ENCODE data around the gene PAOX. TPM values are rescaled to one million over a fixed set of nuclear protein-coding genes. Genes with fewer than 3 reads are reported as not detected.

The PAOX gene
- total and polyA plus RNA-seq, 2 experiments from 2014 or later, result 4.1 to 8.7 TPM

DNA sequence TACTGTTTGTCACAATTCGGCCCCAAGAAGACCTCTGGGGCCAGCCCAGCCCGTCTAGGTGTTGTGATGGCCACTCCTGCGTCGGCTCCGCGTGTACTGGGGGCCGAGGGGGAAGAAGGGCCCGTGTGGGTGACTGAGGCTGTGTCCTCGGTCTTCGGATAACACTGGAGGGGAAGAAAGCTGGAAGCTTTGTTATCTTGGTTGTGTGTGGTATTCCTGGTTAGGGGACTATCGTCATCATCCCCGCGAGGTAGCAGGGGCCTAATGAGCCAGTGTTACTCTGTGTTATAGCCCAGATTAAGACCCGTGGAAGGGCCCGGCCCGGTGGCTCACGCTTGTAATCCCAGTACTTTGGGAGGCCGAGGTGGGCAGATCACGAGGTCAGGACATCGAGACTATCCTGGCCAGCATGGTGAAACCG lies 15.7 kb downstream of the PAOX start (continued):
- TF ChIP-seq, protein P1, sequence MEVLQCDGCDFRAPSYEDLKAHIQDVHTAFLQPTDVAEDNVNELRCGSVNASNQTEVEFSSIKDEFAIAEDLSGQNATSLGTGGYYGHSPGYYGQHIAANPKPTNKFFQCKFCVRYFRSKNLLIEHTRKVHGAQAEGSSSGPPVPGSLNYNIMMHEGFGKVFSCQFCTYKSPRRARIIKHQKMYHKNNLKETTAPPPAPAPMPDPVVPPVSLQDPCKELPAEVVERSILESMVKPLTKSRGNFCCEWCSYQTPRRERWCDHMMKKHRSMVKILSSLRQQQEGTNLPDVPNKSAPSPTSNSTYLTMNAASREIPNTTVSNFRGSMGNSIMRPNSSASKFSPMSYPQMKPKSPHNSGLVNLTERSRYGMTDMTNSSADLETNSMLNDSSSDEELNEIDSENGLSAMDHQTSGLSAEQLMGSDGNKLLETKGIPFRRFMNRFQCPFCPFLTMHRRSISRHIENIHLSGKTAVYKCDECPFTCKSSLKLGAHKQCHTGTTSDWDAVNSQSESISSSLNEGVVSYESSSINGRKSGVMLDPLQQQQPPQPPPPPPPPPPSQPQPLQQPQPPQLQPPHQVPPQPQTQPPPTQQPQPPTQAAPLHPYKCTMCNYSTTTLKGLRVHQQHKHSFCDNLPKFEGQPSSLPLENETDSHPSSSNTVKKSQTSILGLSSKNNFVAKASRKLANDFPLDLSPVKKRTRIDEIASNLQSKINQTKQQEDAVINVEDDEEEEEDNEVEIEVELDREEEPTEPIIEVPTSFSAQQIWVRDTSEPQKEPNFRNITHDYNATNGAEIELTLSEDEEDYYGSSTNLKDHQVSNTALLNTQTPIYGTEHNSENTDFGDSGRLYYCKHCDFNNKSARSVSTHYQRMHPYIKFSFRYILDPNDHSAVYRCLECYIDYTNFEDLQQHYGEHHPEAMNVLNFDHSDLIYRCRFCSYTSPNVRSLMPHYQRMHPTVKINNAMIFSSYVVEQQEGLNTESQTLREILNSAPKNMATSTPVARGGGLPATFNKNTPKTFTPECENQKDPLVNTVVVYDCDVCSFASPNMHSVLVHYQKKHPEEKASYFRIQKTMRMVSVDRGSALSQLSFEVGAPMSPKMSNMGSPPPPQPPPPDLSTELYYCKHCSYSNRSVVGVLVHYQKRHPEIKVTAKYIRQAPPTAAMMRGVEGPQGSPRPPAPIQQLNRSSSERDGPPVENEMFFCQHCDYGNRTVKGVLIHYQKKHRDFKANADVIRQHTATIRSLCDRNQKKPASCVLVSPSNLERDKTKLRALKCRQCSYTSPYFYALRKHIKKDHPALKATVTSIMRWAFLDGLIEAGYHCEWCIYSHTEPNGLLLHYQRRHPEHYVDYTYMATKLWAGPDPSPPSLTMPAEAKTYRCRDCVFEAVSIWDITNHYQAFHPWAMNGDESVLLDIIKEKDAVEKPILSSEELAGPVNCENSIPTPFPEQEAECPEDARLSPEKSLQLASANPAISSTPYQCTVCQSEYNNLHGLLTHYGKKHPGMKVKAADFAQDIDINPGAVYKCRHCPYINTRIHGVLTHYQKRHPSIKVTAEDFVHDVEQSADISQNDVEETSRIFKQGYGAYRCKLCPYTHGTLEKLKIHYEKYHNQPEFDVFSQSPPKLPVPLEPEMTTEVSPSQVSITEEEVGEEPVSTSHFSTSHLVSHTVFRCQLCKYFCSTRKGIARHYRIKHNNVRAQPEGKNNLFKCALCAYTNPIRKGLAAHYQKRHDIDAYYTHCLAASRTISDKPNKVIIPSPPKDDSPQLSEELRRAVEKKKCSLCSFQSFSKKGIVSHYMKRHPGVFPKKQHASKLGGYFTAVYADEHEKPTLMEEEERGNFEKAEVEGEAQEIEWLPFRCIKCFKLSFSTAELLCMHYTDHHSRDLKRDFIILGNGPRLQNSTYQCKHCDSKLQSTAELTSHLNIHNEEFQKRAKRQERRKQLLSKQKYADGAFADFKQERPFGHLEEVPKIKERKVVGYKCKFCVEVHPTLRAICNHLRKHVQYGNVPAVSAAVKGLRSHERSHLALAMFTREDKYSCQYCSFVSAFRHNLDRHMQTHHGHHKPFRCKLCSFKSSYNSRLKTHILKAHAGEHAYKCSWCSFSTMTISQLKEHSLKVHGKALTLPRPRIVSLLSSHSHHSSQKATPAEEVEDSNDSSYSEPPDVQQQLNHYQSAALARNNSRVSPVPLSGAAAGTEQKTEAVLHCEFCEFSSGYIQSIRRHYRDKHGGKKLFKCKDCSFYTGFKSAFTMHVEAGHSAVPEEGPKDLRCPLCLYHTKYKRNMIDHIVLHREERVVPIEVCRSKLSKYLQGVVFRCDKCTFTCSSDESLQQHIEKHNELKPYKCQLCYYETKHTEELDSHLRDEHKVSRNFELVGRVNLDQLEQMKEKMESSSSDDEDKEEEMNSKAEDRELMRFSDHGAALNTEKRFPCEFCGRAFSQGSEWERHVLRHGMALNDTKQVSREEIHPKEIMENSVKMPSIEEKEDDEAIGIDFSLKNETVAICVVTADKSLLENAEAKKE (CRISPR knock-in tag; IDR thresholded peaks at IDR 0.05), result no peak
- no peak for TF ChIP-seq ZNF331 (CRISPR knock-in tag; IDR thresholded peaks at IDR 0.05; ENCODE audit: low read depth)
- no peak for TF ChIP-seq JUNB (IDR thresholded peaks at IDR 0.05; ENCODE audit: unreplicated experiment)
- TF ChIP-seq ZNF114 (CRISPR knock-in tag; IDR thresholded peaks at IDR 0.05), result no peak
- TF ChIP-seq, protein P2, sequence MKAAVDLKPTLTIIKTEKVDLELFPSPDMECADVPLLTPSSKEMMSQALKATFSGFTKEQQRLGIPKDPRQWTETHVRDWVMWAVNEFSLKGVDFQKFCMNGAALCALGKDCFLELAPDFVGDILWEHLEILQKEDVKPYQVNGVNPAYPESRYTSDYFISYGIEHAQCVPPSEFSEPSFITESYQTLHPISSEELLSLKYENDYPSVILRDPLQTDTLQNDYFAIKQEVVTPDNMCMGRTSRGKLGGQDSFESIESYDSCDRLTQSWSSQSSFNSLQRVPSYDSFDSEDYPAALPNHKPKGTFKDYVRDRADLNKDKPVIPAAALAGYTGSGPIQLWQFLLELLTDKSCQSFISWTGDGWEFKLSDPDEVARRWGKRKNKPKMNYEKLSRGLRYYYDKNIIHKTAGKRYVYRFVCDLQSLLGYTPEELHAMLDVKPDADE (IDR thresholded peaks at IDR 0.05), result no peak
- TF ChIP-seq NANOG (IDR thresholded peaks at IDR 0.05; ENCODE audit: borderline replicate concordance), result no peak
- TF ChIP-seq EZH2 (IDR thresholded peaks at IDR 0.05; ENCODE audit: low read depth, unreplicated experiment), result no peak
- TF ChIP-seq CREB1 (CRISPR knock-in tag; IDR thresholded peaks at IDR 0.05; ENCODE audit: low read depth), result no peak
- TF ChIP-seq CTCF (conservative IDR thresholded peaks at IDR 0.05; ENCODE audit: low read depth in 2 of 2), result no peak
- TF ChIP-seq POLR2AphosphoS5 (IDR thresholded peaks at IDR 0.05; ENCODE audit: low read depth), result no peak
- TF ChIP-seq EZH2phosphoT487 (IDR thresholded peaks at IDR 0.05; ENCODE audit: unreplicated experiment), result no peak

All from GM23338 (cell line).